DMS 273 (cell line): Measurements from ENCODE around the gene ALOX5.
A peak's percentile ranks its signal among the peaks of the same experiment; 100 is the strongest.
"Not testable (repeated sequence)": the region's sequence is repeated elsewhere in the genome, so short reads cannot be mapped to it uniquely, and the experiment has no call there.

Experiments used
- DNase-seq: peaks from one replicate; lab custom pipeline; 2025; ENCODE audit not compliant: unreplicated experiment; lab: John Stamatoyannopoulos, UW

ALOX5 gene

GRCh38 chr10:45404087-45404769, 30.2 kb downstream of the ALOX5 start:
- no peak for DNase-seq

- DNase-seq: no peak
These were observed 30.7 kb downstream of the ALOX5 start for GRCh38 chr10:45404770-45405120.

GRCh38 chr10:45407542-45407941, 33.5 kb downstream of the ALOX5 start:
- DNase-seq: no peak

- peak; percentile 10 for DNase-seq
These were observed 34.7 kb downstream of the ALOX5 start for GRCh38 chr10:45408421-45409319.

GRCh38 chr10:45409347-45409746, 35.3 kb downstream of the ALOX5 start:
- not testable (repeated sequence) for DNase-seq

- DNase-seq: no peak
These were observed 35.8 kb downstream of the ALOX5 start for GRCh38 chr10:45409782-45410181.

GRCh38 chr10:45410489-45410806, 36.4 kb downstream of the ALOX5 start:
- no peak for DNase-seq

- DNase-seq: no peak
These were observed 37.0 kb downstream of the ALOX5 start for GRCh38 chr10:45410807-45411606.

- no peak for DNase-seq
These were observed 37.6 kb downstream of the ALOX5 start for GRCh38 chr10:45411607-45411940.

GRCh38 chr10:45415062-45415461, 41.0 kb downstream of the ALOX5 start:
- DNase-seq: not testable (repeated sequence)

GRCh38 chr10:45416603-45417002, 42.6 kb downstream of the ALOX5 start:
- no peak for DNase-seq

GRCh38 chr10:45417746-45418145, 43.7 kb downstream of the ALOX5 start:
- DNase-seq: no peak

GRCh38 chr10:45418417-45418848, 44.4 kb downstream of the ALOX5 start:
- DNase-seq: no peak

- no peak for DNase-seq
These were observed 45.0 kb downstream of the ALOX5 start for GRCh38 chr10:45418849-45419675.

- no peak for DNase-seq
These were observed 45.6 kb downstream of the ALOX5 start for GRCh38 chr10:45419676-45420025.

- DNase-seq: peak; percentile 97
These were observed 46.6 kb downstream of the ALOX5 start for GRCh38 chr10:45420453-45421192.

GRCh38 chr10:45421221-45422097, 47.4 kb downstream of the ALOX5 start:
- DNase-seq: peak; percentile 52

GRCh38 chr10:45422207-45422865, 48.3 kb downstream of the ALOX5 start:
- DNase-seq: peak; percentile 7
